HG02642 (cell line): Measurements from ENCODE around the gene ASCL2.
A peak's percentile ranks its signal among the peaks of the same experiment; 100 is the strongest.

Experiments used
- ATAC-seq: cut with Tn5 transposase; IDR thresholded peaks from one replicate; pipeline ENCODE4 v1.9.1; 2021; ENCODE audit warnings: mild to moderate bottlenecking; ENCODE audit not compliant: unreplicated experiment, poor library complexity

The ASCL2 gene

DNA sequence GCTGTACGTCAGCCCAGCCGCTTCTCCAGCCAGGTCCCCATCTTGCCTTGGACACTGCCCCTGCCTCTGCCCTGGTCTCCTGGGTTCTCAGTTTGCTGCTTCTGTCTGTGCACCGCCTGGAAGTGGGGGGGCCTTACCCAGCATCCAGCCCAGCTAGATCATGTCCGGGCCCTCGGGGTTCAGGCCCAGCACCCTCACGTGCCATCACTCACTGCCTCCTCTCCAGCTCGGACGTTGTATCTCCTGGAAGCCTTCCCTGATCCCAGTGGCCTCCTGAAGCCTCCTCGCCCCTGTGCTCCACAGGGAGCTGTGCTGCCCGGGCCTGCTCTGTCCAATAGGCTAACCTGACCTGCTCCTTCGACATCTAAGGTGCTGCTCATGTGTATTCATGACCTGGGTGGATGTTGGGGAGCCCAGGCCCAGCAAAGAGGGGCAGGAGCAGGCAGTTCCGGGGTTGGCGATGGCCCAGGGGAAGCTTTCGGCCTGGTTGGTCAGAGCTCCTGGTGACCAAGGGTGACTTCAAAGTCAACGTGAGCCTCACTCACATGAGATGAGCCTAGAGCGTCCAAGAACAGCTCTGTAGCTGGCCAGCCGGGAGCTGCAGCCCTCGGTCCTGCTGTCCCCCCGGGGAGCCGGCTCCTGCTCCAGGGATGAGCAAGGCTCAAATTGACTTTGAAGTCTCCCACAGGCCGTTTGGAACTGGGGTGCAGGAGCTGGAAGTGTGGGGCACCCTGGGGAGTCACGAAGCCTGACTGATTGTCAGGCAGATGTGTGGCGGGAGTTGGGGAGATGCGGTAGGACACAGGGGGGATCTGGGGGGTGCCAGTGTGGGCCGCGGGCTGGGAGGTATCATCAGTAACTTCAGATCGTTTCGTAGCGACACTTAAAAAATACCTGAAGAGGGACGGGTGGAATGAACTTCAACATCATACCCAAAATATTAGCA is 5.2 kb upstream of the ASCL2 start:
- ATAC-seq = no peak

DNA sequence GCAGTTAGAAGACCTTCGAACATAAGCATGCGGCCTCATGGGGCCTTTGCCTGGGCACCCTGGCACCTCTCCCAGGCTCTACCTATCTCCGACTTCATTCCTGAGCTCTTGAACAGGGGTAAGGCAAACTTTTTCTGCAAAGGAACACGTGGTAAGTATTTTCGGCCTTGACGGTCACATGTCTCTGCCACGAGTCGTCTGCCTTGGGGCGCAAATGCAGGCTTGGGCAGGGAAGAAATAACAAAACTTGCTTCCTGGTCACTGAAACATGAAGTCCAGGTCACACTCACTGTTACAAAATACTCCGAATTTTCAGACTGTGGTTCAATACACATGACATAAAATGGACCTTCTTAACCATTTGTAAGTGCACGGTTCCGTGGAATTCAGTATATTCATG is 3.4 kb upstream of the ASCL2 start:
- ATAC-seq = no peak

DNA sequence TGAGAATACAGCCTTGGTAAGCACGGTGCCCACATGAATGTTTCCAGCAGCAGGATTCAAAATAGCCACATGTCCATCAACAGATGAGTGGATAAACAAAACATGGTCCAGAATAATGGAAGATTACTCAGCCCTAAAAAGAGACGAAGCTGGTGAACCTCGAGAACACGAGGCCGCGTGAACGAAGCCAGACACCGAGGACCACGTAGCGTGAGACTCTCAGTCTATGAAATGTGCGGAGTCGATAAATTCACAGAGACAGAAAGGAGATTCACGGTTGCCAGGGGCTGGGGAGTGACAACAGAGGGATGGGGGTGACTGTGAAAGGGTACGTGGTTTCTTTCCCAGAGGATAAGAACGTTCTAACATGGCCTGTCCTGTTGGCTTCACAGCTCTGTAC is 2.9 kb upstream of the ASCL2 start:
- ATAC-seq = no peak

DNA sequence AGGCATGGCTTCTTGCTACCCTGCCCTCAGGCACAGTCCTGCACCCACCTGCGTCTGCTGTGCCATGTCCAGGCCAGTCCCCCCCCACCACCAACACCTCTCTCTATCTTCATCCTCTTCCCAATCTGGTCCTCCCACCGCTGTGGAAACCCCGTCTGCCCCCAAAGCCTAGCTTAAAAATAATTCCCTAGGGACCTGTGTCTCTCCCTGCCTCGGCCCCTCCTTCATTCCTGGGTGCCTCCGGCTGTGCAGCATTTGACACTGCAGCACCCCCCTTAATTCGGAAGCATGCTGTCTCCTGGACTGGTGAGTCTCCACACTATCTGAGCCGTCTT is 2.5 kb upstream of the ASCL2 start:
- ATAC-seq = no peak

DNA sequence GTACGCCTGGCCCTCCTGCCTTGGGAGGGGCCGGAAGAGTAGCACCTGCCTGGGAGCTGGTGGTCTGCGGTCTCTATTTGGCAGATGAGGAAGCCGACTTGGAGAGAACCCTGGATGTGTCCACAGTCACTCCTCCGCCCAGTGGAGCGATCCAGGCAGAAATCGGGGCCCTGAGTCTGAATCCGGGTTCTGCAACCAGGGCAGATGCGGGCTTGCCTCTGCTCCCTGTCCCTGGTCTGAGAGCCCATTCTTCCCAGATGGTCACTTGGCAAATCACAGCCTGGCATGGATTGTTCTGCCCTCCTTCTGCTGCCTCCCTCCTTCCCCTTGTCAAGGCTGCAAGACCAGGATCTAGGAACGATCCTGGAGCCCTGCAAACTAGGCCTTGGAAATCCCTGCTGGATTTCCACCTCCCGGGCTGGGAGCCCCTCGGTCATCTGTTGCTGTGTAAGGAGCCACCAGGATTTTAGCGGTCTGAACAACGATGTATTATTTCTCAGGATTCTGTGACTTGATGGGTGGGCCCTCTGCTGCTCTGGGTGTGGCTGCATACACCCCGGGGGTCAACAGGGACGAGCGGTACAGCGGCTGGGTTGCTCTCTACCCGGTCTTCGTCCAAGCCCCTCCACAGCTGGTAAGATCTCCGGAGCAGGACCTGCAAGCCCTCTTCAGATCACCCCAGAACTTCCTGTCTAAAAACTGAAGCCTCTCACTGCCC is 2.0 kb upstream of the ASCL2 start:
- no peak for ATAC-seq

DNA sequence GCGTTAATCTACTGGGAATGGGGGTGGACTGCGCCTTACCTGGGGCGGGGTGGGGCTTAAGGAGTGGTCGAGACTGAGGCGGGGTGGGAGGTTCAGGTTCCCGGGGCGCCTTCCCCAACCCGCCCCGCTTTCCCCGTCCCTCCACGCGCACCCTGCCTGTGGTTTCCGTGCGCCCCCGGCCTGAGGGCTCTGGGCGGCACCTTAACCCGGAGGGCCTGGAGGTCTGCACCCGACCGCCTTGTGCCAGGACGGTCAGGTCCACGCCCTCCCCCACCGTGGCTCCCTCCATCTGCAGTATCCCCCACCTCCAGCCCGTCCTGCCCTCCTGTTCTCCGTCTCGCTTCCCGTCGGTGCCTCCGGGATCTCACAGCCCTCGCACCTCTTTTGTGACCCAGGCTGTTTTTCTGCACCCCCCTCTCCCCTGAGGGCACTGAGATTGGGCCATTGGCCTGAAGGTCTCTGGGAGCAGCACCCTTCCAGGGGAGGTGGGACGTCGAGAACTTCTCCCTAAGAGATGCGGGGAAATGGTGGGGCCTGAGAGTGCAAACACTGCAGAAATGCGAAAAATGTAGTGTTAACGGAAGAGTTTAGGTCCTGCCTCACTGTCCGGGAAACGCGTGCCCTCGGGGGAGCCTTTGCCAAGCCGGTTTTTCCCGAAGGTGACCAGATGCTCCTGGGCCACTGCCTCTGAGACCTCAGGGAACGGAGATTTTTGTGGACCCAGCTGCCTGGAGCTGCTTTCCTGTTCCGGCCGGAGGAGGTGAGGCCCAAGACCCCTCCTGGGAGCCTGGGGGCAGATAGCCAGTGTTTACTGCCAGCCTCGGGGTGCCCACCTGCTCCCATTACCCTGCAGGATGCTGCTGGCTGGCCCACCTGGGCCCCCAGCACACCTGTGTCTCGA is 1.2 kb upstream of the ASCL2 start:
- ATAC-seq = no peak

DNA sequence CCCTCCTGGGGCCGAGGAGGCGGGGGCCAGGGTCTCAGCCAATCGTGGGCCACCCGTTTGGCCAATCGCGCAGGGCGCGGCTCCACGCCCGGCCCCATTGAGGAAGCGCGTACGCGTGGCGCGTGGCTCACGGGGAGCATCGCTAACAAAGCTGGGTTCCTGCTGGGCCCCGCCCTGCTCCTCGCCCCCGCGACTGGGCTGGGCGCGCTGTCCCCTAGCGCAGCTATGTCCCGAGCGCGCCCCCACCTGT is 614 bp upstream of the ASCL2 start:
- no peak for ATAC-seq

DNA sequence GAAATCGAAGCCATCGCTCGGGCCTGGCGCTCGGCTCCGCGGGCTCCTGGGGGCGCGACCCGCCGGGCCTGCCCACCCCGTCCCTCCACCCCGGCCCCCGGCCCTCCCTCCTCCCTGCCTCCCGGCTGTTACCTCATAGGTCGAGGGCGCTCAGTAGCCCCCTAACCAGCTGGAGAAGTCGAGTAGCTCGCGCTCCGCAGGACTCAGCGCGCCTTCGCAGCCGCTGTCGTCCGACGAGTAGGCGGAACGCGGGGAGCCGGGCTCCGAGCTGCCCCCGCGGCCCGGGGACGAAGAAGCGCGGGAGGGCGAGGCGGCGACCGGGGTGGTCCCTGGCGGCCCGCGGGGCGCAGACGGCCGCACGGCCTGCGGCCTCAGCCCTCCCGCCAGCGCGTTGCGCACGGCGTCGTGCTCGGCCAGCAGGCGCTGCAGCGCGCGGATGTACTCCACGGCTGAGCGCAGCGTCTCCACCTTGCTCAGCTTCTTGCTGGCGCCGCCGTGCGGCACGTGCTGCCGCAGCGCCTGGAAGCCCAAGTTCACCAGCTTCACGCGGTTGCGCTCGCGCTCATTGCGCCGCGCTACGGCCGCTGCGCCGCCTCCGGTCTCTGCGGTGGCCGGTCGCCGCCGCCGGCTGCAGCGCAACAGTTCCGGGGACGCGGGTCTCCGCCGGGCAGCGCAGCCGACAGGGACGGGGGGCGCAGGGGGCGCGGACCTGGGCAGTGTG is 627 bp downstream of the ASCL2 start:
- ATAC-seq = no peak

DNA sequence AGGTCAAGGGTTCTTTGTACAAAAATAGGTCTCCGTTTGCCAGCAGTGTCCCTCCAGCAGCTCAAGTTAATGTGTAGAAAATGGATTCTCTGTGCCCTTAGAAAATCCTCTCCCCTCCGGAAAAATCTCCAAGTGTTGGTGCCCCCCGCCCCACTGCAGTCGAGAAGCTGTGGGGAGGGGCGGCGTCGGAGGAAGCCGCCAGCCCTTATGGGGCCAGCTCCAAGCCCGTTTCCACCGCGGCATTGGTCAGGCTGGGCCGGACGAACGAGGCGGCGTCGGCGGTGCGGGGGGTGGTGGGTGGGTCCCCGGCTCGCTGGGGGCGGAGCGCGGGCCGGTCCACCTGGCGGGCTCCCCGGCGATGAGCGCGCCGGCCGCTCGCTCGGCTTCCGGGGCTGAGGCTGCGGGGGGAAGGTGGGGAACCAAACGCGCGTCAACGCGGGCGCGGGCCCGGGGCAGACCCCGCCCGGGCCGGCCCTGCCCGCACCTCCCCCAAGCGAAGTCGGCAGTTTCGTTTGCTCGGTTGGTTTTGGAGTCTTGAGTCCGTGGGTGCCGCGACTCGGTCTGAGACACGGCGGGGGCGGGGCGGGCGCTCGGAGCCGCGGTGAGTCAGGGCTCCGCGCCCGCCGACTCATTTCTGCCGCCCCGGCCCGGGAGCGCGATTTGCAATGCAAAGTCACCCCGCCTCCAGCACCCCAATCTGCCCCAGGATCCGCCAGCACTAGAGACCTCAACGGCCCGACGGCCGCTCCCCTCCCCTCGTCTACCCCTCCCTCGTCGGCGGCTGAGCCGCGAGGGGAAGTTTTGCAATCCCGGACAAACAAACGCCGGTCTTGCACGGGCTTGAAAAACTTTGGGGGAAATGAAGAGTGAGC is 1.4 kb downstream of the ASCL2 start:
- ATAC-seq = no peak

DNA sequence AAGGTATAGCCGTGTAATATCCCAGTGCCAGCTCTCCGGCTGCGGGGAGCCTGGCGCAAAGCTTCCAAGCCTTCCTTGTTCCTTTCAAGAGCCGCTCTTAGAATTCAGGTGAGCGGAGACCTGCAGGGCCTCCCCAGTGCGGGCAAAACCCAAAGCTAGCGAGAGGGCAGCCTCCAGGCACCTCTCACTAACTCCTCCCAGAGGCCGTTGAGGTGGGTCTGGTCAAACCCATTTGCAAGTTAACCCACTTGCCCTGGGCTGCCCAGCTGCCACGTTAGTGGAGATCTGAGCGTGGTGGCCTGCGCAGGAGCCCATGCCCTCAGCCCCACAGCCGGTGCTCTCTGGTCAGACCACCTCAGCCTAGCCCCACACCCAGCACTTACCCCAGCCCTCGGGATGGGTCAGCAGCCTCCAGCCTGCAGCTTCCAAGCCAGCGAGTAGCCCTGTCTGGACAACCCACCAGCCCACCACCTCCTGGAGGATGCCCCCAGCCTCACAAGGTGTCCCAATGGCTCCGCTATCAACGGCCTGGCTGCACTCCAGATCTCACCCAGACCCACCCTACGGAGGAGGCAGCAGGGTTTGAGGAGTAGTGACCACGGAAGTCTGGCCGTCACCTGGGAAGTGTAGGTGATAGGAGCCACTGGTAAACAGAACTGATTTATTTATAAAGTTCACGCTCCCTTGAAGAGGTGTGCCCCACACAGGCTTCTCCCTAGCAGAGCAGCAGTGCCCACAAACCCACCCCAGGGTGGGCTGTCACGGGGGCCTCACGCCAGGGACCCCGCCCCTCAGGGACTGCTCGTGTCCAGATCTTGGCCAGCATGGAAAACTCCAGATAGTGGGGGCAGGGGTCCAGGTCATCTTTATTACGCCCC is 2.3 kb downstream of the ASCL2 start:
- ATAC-seq = no peak

DNA sequence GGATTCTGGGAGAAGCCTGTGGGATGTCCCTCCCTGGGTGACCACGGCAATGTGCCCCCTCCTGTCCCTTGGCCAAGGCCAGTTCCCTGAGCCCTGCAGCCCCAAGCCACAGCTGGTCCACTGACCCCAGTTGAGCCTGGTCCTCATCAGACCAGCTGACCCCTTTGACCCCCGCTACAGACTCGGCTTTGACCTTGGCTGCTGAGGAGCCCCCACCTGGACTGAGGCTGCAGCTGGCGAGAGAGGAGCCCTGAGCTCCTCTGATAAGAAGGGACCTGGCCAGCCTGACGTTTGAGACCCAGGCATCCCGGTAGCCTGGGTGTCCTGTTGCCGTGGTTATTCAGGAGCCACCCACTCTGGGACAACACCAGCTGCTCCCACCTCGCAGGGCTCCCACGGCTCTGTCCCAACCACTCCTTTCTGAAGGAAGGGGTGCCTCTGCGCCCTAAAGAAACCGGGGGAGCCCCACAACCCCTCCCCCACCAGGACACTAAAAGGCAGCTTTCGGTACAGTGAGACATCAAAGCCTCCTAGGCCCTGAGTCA is 3.0 kb downstream of the ASCL2 start:
- ATAC-seq = no peak

DNA sequence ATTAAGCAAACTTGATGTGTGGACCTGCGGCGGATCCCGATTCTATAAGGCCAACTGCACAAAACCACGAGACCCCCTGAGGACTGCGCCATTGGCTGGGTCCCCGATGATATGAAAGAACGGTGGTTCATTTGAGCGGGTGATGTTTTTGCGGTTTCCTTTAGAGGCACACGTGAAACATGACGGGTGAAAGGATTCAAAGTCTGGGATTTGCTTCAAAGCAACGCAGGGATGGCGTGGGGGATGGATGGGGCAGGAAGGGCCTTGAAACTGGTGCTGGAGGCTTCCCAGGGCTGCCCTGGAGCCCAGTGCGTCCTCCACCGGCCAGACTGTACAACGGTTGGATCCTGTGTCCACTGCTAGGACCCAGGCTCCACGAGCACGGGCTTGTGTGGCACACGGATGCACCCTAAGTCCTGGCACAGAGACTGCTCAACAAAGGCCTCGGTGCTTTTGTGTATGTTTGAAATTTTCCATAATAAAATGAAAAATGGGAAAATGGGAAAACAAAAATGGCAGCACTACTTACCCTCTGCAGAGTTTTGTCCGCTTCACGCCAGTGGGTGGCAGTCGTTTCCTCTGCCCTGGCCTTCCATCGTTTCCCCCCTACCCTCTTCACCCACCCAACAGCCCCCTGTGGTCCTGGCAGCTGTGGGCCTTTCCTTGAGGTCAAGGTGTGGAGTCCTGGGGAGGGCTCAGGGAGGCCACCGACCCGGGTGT is 3.6 kb downstream of the ASCL2 start:
- no peak for ATAC-seq

DNA sequence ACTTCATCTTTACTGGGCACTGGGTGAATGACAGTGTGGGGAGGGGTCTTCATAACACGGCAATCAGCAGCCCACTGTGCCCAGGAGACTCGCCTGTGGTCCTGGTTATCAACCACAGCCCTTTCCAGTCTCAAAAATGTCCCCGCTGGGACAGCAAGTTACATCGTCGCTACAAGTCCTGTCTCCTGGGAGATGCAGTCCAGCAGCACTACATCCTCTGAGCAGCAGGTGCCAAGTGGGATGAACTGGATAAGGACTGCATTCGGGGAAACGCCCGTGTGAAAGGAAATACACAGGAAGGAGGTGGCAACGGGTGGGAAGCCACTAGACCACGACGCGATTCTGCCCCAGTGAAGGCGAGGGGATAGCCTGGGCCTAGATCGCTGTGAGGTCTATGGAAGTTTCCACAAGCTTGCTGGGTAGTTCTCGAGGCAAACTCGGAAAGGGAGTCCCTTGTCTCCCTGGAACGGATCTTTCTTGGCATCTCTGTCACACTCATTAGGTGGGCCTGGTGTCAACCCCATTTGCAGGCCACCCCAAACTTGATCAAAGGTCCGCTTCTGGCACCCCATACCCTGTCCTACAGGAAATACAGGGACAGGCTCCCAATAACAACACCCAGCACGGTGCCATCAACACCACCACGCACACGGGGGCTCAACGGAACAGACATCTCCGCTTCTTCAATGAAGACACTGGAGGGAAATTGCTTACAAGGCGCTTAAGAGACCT is 4.4 kb downstream of the ASCL2 start:
- ATAC-seq = no peak

DNA sequence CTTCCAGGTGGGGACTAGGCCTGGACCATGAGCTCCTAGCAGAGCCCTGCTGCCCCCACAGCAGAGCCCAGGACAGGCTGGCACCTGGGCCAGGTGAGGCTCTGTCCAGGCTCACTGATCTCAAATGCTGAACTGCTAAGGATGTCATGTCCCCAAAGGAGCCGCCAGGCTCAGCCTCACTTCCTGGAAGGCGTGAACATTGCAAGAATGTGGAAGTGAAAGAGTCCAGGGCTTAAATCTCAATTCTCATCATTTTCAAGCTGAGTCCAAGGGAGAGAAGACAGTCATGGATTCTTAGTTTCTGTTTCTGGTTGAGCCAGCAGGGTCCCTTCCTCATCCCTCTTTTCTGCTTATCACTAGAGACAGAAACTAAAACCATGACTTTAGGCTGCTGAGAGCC is 5.0 kb downstream of the ASCL2 start:
- ATAC-seq = peak; percentile 37

DNA sequence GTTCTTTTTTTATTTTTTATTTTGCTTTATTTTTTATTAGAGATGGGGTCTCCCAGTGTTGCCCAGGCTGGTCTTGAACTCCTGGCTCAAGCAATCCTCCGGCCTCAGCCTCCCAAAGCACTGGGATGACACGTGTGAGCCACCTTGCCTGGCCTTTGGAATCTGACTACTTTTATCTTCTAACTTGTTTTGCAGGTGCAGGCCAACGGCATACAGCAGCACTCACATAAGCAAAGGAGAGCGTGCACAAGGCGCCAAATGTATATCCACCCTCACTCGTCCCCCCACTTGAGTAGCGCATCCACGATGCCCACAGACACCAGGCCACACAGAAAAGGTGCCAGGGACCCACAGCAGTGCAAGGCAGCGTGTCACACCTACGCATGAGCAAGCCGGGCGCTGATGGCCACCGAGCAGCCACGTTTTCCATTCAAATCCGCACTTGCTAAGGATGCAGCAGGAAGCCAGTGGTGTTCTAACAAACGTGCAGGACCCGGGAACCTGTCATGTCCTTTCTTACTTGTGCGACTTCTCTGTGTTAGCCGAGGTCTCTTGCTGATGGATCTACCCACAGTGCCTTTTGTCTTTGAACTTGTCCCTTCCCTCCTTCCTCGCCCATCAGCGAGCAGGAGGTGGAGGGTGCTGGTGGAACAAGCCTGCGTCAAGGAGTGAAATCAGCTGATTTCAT is 5.9 kb downstream of the ASCL2 start:
- no peak for ATAC-seq

DNA sequence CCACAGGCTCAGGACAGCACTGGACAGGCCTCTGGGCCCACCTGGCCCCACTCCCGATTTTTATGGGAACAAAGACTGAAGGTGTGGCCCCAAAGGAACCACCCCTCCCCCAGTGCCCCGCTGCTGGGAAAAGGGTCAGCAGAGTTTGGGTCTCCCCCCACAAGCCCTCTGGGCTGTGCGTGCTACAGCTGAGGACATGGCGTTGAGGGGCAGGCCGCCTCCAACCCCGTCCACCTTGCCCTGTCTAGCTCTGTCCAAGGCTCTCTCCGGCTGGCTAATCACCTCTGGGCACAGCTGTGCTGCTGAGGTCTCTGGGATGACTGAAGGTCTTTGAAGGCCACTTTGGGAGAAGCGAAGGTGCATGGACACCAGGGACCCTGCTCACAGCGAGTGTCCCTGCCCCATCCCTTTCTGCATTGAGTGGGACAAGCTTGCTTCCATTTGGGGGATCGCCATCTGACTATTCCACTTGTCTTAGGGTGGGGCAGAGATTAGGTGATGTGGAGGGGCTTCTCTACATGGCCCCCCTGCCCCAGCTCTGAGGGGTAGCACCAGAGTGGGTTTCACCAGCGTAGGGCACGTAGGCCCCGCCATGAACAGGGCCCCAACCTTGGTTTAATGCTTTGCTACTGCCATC is 6.5 kb downstream of the ASCL2 start:
- ATAC-seq = no peak
